ENCODE data around the gene RNU6-9.

Gene RNU6-9

DNA sequence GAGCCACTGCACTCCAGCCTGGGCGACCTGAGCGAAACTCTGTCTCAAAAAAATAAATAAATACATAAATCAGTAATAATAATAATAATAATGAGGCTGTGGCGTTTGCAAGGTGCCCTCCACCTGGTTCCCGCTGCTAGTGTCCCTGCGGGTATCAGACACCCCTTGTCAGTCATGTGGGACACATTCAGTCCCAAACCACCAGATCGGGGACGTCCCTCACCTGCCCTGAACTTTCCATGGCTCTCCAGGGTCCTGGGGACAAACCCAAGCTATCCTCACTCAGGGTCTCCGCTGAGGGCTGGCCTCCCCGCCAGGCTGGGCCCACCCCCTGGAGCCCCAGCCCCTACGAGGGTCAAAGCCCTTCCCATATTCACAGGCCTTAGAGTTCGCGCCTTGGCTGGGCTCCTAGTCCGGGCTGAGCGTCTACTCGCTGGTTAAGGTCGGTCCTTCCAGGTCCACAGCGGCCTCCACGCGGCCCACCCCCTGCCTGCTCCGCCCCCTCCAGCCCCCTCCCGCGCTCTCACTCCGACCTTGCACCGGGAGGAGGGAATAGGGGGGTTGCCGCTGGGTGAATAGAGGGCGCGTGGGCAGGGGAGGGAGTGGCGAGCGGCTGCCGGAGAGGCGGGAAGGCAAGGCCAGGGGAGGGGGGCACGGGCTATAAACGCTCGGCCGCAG is 23.5 kb downstream of the RNU6-9 start:
- no peak for DNase-seq (ENCODE audit: extremely low read depth in 1 of 2, low read depth in 1 of 2)

DNA sequence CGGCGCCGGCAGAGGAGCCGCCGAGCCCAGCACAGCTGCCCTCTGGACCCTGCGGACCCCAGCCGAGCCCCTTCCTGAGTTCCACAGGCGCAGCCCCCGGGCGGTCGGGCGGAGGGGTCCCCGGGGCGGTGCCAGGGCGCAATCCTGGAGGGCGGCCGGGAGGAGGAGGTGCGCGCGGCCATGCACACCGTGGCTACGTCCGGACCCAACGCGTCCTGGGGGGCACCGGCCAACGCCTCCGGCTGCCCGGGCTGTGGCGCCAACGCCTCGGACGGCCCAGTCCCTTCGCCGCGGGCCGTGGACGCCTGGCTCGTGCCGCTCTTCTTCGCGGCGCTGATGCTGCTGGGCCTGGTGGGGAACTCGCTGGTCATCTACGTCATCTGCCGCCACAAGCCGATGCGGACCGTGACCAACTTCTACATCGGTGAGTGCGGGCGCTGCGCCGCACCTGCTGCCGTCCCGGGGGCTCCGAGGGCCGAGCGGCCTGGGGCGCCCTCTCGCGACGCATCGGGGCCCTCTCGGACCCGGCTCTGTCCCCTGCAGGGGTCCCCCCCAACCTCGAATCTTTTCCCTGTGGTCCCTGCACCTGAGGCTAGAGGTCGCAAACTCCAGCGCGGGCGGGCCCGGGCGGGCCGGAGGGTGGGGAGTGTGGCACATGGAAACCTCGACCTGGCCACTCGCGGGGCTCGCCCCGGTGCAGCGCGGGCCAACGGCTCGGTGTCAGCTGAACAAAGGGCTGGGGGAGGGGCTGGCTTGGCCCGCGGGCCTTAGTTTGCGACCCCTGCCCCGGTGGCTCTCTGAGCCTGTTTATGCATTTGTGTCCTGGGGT is 24.3 kb downstream of the RNU6-9 start, which contains the start of gene KISS1R:
KISS1R (plus strand) TSS at position 11 of the 829 bp plus-strand sequence; CDS start at position 181, 170 bp downstream.
- no peak for DNase-seq (ENCODE audit: extremely low read depth in 1 of 2, low read depth in 1 of 2)

DNA sequence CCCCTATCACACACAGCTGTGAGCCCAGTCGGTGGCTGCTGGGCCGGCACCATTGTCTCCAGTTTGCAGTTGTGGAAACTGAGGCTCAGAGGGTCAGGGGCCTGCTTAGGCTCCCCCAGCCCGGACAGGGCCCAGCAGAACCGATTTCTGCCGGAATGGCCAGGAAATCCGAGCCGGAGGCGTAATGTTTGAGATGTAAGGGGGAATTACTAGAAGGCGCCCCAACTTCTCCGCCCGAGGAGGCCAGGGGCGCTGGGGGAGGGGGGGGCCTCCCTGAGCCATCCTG is 24.8 kb downstream of the RNU6-9 start:
- DNase-seq (ENCODE audit: extremely low read depth in 1 of 2, low read depth in 1 of 2): no peak

DNA sequence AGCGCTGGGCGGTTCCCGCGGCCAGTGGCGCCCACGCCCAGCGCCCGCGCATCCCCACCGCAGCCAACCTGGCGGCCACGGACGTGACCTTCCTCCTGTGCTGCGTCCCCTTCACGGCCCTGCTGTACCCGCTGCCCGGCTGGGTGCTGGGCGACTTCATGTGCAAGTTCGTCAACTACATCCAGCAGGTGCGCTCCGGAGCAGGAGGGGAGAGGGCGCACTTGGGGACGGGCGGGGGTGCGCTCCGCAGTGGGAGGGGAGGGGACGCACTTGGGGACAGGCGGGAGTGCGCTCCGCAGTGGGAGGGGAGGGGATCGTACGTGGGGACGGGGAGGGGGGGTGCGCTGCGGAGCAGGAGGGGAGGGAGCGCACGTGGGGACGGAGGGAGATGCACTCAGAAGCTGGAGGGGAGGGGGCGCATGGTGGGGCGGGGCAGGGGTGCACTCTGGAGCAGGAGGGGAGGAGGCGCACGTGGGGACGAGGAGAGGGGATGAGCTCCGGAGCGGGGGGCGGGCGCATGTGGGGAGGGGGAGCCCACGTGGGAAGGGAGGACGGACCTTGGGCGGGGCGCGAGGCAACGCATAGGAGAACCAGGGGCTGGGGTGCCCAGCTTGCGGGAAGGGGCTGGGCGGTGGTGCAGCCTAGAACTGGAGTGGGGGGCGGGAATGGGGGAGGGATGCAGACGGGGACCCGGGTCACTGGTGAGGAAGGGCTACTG is 25.4 kb downstream of the RNU6-9 start:
- no peak for DNase-seq (ENCODE audit: extremely low read depth in 1 of 2, low read depth in 1 of 2)

DNA sequence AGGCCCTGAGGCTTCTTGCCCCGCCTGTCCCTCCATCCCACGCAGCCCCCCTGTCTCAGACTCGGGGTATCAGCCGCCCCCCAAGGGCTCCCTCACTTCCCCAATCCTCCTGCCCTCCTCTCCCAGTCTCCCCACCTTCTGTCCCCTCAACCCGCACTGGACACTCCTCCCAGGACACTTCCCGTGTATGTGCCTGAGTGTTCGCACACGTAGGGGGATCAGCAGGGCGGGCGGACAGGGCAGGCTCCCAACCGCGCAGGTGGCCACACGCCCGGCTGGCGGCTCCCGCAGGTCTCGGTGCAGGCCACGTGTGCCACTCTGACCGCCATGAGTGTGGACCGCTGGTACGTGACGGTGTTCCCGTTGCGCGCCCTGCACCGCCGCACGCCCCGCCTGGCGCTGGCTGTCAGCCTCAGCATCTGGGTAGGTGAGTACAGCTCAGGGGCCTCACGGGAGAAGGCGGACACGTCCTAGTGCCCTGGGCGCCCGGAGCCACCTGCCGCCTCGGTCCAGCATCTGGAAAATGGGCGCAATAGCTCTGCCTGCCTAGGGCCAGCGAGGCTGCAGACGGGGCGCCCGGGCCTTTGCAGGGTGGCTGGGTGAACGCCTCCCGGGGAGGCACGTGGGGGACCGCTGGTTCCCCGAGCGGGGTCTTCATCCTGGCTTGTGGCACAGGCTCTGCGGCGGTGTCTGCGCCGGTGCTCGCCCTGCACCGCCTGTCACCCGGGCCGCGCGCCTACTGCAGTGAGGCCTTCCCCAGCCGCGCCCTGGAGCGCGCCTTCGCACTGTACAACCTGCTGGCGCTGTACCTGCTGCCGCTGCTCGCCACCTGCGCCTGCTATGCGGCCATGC is 26.1 kb downstream of the RNU6-9 start:
- no peak for DNase-seq (ENCODE audit: extremely low read depth in 1 of 2, low read depth in 1 of 2)

DNA sequence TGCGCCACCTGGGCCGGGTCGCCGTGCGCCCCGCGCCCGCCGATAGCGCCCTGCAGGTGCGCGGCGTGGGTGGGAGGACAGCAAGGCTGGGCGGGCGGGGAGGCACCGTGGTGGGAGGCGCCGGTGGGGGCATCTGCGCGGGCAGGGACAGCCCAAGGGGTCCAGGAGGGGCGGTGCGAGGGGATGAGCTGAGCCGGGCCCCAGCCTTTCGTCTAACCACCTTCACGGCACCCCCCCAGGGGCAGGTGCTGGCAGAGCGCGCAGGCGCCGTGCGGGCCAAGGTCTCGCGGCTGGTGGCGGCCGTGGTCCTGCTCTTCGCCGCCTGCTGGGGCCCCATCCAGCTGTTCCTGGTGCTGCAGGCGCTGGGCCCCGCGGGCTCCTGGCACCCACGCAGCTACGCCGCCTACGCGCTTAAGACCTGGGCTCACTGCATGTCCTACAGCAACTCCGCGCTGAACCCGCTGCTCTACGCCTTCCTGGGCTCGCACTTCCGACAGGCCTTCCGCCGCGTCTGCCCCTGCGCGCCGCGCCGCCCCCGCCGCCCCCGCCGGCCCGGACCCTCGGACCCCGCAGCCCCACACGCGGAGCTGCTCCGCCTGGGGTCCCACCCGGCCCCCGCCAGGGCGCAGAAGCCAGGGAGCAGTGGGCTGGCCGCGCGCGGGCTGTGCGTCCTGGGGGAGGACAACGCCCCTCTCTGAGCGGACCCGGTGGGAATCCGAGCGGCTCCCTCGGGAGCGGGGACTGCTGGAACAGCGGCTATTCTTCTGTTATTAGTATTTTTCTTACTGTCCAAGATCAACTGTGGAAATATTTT is 27.0 kb downstream of the RNU6-9 start:
- peak; percentile 49 to 54 for DNase-seq (ENCODE audit: extremely low read depth in 1 of 2, low read depth in 1 of 2)

DNA sequence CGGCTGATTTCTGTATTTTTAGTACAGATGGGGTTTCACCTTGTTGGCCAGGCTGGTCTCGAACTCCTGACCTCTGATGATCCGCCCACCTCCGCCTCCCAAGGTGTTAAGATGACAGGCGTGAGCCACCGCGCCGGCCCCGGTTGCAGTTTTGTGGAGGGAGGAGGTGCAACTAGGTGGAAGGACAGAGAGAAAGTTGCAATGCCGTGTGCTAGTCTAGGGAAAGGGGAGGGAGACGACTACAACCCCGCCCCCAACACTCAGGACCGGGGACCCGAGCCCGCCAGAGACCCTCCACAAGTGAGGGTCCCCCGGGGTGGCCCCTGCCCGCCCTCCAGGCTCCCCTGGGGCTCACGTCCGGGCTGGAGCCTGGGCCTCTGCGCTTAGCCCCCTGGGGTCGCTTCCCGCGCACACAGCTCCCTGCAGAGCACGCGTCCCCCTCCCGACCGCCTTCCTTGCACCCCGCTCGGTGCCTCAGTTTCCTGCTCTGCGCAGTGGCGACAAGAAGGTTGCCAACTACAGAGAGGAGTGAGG is 31.3 kb downstream of the RNU6-9 start:
- no peak for DNase-seq (ENCODE audit: extremely low read depth in 1 of 2, low read depth in 1 of 2)

DNA sequence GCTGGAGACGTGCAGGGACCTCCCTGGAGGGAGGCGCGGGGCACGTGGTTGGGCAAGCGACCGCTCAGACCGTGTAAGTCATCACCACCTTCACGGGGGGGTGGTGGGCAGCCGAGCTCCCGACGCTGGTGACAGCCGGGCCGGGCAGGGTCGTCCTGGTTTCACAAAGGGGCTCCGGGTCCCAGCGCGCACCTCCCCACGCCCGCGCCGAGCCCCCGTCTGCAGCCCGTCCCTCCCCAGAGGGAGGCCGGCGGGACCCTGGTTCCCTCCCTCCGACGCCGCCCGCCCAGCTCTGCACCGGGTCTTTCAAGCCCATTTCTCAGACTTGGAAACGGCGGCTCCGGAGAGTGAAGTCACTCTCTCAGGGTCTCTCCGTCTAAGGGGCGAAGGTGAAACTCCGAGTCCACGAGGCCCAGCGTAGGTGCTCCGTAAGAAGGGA is 31.8 kb downstream of the RNU6-9 start:
- no peak for DNase-seq (ENCODE audit: extremely low read depth in 1 of 2, low read depth in 1 of 2)

DNA sequence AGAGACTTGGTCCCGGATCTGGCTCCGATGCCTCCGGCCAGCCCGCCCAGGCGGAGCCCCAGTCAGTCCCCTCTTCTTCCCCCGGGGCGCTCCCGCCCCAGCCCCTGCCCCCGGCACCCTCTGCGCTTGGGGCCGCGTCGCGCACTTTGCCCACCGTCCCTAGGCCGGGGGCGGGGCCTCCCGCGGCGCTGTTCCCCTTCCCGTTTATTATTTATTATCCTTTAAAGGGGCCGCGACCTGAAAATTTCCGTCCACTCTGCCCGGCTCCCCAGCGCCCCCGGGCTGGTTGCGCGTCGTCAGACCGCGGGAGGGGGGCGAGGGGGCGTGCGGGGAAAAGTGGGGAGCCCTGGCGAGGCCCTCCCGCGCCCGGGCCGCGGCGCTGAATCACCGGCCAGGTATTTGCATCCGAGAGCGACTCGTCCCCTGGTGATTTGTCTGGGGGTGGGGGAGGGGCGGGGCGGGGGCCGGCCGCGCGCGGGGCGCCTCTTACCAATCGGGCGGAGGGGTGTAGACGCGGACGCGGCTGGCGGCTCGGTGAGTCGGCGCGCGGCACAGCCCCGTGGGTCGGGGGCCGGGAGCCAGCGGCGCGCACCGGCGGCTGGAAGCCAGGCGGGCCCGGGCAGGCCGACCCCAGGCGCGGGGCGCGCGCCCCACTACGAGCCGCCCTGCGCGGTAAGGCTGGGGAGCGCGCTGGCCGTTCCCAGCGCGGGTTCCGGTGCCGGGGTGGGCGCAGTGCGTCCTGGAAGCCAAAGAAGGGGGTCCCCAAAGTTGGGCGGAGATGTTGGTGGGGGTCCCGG is 32.4 kb downstream of the RNU6-9 start, which contains the start of gene ARID3A:
ARID3A (plus strand) TSS at position 510 of the 797 bp plus-strand sequence. CDS start 3,494 bp downstream, outside the sequence.
- peak in 1 of 2 donors; percentile 63 for DNase-seq (ENCODE audit: extremely low read depth in 1 of 2, low read depth in 1 of 2)

DNA sequence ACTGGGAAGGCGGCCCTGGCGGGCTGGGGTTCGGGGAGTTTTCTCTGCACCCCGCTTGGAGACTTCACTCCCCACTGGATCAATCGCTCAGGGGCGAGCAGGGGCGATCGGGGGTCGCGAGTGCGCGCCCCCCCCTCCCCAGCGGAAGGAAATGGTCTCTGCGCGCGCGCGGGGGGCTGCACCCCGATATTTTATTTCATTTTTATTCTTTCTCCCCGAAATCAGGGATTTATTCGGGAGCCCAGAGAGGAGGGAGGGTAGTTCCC is 33.0 kb downstream of the RNU6-9 start:
- DNase-seq (ENCODE audit: extremely low read depth in 1 of 2, low read depth in 1 of 2): no peak

DNA sequence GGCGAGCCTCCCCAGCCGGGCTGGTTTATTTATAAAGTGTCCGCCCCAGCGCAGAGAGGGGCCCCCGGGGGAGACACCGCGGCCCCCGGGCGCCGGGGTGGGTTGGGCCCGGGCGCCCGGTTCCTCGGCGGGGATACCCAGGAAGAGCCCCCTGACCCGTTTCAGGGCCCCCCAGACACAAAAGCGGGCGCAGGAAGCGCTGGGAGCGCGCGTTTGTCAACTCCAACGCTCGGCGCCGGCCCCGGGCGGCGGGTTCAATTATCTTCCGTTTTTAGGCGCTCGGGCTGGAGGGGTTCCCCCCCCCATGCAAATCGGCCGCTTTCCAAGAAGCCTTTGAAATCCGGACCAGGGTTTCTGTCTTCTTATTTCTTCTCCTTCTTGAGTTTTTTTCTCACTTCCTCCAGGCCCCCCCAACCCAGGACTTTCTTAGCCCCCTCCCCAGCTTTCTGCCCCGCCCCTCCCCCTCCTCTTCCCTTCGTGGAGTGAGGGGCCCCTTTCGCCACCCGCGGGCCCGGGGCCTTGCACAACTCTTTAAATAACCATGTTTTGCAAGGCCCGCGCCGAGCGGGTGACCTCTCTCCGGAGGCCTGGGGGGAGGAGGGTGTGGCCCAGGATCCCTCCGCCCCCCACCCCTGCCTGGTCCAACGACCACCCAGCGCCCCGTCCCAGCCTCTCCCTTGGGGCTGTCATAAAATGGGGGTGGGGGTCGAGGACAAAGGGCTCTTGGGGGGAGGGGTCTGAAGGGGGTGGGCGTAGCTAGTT is 33.5 kb downstream of the RNU6-9 start:
- no peak for DNase-seq (ENCODE audit: extremely low read depth in 1 of 2, low read depth in 1 of 2)

DNA sequence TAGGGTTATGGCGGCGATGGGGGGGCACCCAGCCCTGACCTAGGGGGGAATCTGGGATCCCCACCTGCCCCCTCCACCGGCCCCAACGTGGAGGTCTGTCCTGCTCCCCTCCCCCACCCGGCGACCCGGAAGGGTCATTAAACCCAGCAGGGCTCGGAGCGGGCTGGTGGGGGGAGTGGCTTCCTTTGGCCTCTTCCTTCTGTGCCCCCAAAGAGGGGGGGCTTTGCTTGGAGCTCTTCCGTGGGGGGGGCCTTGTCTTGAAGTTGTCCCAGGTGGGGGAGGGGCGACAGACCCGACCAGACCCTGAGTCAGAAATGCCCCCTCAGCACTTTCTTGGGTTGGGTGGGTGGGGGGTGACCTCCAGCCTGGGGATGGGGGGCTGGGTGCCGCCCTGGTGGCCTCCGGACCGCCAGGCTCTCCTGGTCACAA is 34.1 kb downstream of the RNU6-9 start:
- no peak for DNase-seq (ENCODE audit: extremely low read depth in 1 of 2, low read depth in 1 of 2)

DNA sequence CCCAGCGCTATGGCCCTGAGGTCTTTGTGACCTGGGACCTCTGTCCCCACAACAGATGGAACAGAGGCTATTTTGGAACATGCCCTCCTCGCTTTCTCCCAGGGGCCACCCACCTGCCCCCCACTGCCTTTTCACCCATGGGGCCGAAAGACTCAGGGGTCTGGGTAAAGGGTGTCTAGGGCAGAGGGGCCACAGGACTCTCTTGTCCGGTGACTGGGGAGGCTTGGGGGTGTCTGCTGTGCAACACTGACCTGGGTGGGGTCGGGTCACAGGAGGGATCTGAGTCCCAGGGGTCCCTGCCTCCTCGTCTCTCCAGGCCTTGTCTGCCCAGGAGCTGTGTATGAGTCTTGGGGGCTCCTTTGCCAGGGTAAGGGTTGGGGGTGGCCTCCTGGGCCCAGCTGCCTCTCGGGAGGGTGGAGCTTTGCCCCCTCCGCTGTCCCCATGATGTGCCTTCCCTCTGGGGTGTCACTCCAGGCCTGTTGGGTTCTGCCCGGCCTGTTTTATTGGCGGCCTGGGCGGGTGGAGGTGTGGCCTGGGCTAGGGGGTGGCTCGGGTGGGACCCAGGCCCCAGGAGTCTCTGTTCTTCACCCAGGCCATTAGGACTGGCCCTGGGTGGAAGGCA is 34.6 kb downstream of the RNU6-9 start:
- no peak for DNase-seq (ENCODE audit: extremely low read depth in 1 of 2, low read depth in 1 of 2)

DNA sequence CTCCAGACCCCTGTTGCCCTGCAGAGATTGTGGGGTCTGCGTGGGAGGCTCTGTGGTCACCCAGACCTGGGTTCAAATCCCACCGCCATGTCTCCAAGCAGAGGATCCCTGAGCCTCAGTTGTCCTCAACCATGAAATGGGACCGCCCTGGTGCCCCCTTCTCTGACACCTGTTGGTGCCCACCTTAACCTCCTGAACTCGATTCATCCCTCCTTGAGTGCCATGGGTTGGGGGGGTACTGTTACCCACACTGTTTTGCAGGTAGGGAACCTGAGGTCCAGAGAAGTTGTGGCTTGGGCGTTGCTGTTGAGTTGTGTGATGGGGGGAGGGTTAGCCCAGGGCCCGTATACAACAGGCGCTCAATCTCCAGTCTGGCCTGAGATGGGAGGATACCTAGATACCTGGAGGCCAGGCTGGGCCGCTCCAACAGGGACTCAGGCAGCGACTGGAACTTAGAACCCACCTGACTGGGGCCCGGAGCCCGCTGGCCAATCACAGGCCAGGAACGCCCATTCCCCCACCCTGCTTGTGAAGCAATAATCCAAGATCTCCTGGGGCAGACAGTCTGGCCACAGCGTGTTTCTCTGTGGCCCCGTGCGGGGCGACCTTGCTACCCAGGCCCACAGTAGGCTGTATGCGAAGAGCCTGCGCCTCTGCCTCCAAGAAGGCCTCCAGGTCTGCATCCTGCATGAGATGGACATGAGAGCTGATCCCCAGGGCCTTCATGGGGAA is 35.4 kb downstream of the RNU6-9 start:
- DNase-seq (ENCODE audit: extremely low read depth in 1 of 2, low read depth in 1 of 2): no peak

DNA sequence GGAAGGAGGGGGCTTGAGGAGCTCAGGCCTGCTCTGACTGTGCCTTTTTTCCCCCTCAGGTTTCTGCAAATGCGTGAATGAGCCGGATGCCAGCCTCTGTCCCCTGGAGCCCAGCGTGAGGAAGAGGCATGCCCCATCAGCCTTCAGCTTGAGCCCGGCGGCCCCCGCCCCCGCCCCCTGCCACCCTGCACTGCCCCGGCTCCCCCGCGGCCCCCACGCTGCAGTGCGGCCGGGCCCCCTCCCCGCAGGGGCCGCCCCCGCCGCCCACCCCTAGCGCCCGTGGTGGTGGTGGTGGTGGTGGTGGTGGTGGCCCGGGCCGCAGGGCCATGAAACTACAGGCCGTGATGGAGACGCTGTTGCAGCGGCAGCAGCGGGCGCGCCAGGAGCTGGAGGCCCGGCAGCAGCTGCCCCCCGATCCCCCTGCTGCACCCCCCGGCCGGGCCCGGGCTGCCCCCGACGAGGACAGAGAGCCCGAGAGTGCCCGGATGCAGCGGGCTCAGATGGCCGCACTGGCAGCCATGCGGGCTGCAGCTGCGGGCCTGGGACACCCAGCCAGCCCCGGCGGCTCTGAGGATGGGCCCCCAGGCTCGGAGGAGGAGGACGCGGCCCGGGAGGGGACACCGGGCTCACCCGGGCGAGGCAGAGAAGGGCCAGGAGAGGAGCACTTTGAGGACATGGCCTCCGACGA is 36.1 kb downstream of the RNU6-9 start:
- no peak for DNase-seq (ENCODE audit: extremely low read depth in 1 of 2, low read depth in 1 of 2)

DNA sequence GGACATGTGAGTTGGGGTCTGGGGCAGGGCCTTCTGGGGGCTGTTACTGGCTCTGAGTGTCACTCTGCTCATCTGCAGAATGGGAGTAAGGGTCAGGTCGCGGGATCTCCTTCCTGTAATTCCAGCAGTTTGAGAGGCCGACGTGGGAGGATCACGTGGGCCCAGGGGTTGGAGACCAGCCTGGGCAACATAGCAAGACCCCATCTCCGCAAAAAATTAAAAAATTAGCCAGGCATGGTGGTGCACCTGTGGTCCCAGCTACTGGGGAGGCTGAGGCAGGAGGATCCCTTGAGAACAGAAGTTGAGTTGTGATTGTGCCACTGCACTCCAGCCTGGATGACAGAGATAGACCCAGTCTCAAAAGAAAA is 36.6 kb downstream of the RNU6-9 start:
- no peak for DNase-seq (ENCODE audit: extremely low read depth in 1 of 2, low read depth in 1 of 2)
